Measurements from ENCODE around the gene KDM4B. TPM values are rescaled to one million over a fixed set of nuclear protein-coding genes. Genes with fewer than 3 reads are reported as not detected.

KDM4B gene
- total and polyA plus RNA-seq, 2 of the 8 experiments (the other 6 are each of a cell fraction or from before 2014, with no cell fraction given): 12.0 to 31.9 TPM

GRCh38 chr19:4972509-4973230, 3.8 kb downstream of the KDM4B start:
- no peak overlapping the region for H2BK12ac ChIP-seq (ENCODE audit: low read depth, low read length)
- H3K14ac ChIP-seq (ENCODE audit: insufficient read length): no peak overlapping the region
- no peak for TF ChIP-seq YY1 (IDR thresholded peaks at IDR 0.05; ENCODE audit: low read depth, low read length)
- no peak for TF ChIP-seq SRF (IDR thresholded peaks at IDR 0.05; ENCODE audit: low read depth, low read length)
- TF ChIP-seq CREB1 (IDR thresholded peaks at IDR 0.05): no peak
- TF ChIP-seq FOSL1 (IDR thresholded peaks at IDR 0.05; ENCODE audit: insufficient read depth, low read depth, low read length): no peak
- TF ChIP-seq, protein P1, sequence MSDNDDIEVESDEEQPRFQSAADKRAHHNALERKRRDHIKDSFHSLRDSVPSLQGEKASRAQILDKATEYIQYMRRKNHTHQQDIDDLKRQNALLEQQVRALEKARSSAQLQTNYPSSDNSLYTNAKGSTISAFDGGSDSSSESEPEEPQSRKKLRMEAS (IDR thresholded peaks at IDR 0.05): no peak
- TF ChIP-seq MAFK (IDR thresholded peaks at IDR 0.05; ENCODE audit: low read depth, low read length): no peak
- TF ChIP-seq RAD21 (IDR thresholded peaks at IDR 0.05 in 1 of 2, conservative IDR thresholded peaks at IDR 0.05 in 1 of 2; ENCODE audit: low read depth in 2 of 2, low read length in 2 of 2): no peak
- no peak for TF ChIP-seq KDM5A (IDR thresholded peaks at IDR 0.05; ENCODE audit: low read length)
- TF ChIP-seq RXRA (IDR thresholded peaks at IDR 0.05; ENCODE audit: insufficient read depth, low read depth, low read length): no peak
- TF ChIP-seq RFX5 (IDR thresholded peaks at IDR 0.05; ENCODE audit: borderline replicate concordance, low read depth, low read length): no peak
- no peak for TF ChIP-seq KDM4A (IDR thresholded peaks at IDR 0.05; ENCODE audit: low read depth, low read length, severe bottlenecking)
- DNase-seq (ENCODE audit: low read depth in 1 of 2, low spot score in 2 of 2): no peak
- peaks cover 0 to 5% (median 0%) of the 10 kb centered on the region in 4 experiments; a peak in 2 of 7 replicates for H3K27me3 ChIP-seq (replicated peaks in 1 of 4; ENCODE audit: control insufficient read depth in 3 of 4, extremely low read depth in 1 of 4, insufficient read depth in 3 of 4, low read length in 3 of 4)
- no peak overlapping the region for H3K27ac ChIP-seq (ENCODE audit: low read depth, low read length)
- no peak overlapping the region for H3K4me3 ChIP-seq (ENCODE audit: extremely low read depth in 1 of 4, insufficient read depth in 2 of 4, low read depth in 3 of 4, low read length in 4 of 4)
- H3K23ac ChIP-seq (ENCODE audit: insufficient read length): no peak overlapping the region
- no peak overlapping the region for H2BK5ac ChIP-seq (ENCODE audit: low read depth, low read length)
- 85% methylated on average over 12 of the region's 12 CpGs; no CpG with 5 or more reads in 1 of the 2 experiments for WGBS, 2 experiments (ENCODE audit: extremely low coverage in 1 of 2, insufficient coverage in 1 of 2, insufficient read length in 1 of 2, insufficient replicate concordance in 2 of 2, low coverage in 1 of 2, low lambda C conversion rate in 2 of 2, missing lambda C conversion rate in 1 of 2)
- H2BK20ac ChIP-seq (ENCODE audit: low read length): no peak overlapping the region
- no peak overlapping the region for H4K91ac ChIP-seq (replicated peaks; ENCODE audit: insufficient read length, low read length)
- no peak overlapping the region for H2BK120ac ChIP-seq (replicated peaks; ENCODE audit: low read depth, low read length)
- H3K56ac ChIP-seq (replicated peaks; ENCODE audit: insufficient read length, low read depth, low read length): no peak overlapping the region
- no peaks in the 10 kb centered on the region for H3K9me3 ChIP-seq (ENCODE audit: insufficient read depth in 2 of 2, low read depth in 1 of 2, low read length in 1 of 2)
- H3K9ac ChIP-seq (replicated peaks in 1 of 4; ENCODE audit: extremely low read depth in 1 of 4, low read depth in 3 of 4, low read length in 3 of 4): no peak overlapping the region; a peak in 1 of 7 replicates
- H2AFZ ChIP-seq (ENCODE audit: low read length): no peak overlapping the region
- H3K4me1 ChIP-seq (replicated peaks in 1 of 4; ENCODE audit: control insufficient read depth in 3 of 4, insufficient read depth in 4 of 4, low read length in 3 of 4): peaks cover 3 to 19% (median 16%) of the 10 kb centered on the region in 4 experiments
- no peak overlapping the region; the same call in 1 of the 2 replicates for H4K8ac ChIP-seq (ENCODE audit: extremely low read depth, insufficient read depth, low read length)
- H3K36me3 ChIP-seq (ENCODE audit: control insufficient read depth in 2 of 4, insufficient read depth in 4 of 4, low read length in 3 of 4): peaks cover 0 to 4% (median 0%) of the 10 kb centered on the region in 4 experiments; a peak in 2 of 8 replicates
- H3K4me2 ChIP-seq (ENCODE audit: insufficient read depth in 1 of 2, low read depth in 2 of 2, low read length in 2 of 2): no peak overlapping the region
- peaks cover 11% of the 10 kb centered on the region; the same call in 1 of the 2 replicates for H3K23me2 ChIP-seq (ENCODE audit: low read depth, low read length)
- CTCF ChIA-PET (ENCODE audit: partially characterized antibody): interaction anchor here (0.6 to 5.7 kb wide), 8 partner anchors 7 to 196 kb away, joined by 3 to 38 read pairs (median 6); no protein-coding TSS in a partner anchor
- H4K20me1 ChIP-seq (replicated peaks in 1 of 2; ENCODE audit: control insufficient read depth in 1 of 2, insufficient read depth in 2 of 2, low read length in 2 of 2): peaks cover 11 to 23% of the 10 kb centered on the region in 2 experiments
- POLR2A ChIA-PET (ENCODE audit: partially characterized antibody): interaction anchor here (1.1 kb wide), 1 partner anchor 9 kb away, joined by 3 read pairs; no protein-coding TSS in a partner anchor
- no peak overlapping the region for H3K18ac ChIP-seq (ENCODE audit: extremely low read depth, low read length)
- no peak overlapping the region for H2AK5ac ChIP-seq (ENCODE audit: low read depth, low read length)
- no peak overlapping the region for H4K5ac ChIP-seq (ENCODE audit: insufficient read length, low read depth, low read length)
- no peak overlapping the region for H2BK15ac ChIP-seq (ENCODE audit: low read length)
- FAIRE-seq: no peak
- H3K4ac ChIP-seq (replicated peaks; ENCODE audit: insufficient read length, low read depth, low read length): no peak overlapping the region
- peaks cover 18% of the 10 kb centered on the region for H3K79me1 ChIP-seq (ENCODE audit: low read depth, low read length)
- peaks cover 10 to 64% of the 10 kb centered on the region in 2 experiments; a peak in 3 of 4 replicates for H3K79me2 ChIP-seq (ENCODE audit: control insufficient read depth in 1 of 2, insufficient read depth in 2 of 2, low read length in 2 of 2)
